PC-9 (cell line): ENCODE results near the gene ZNF169. TPM values are rescaled to one million over a fixed set of nuclear protein-coding genes. Genes with fewer than 3 reads are reported as not detected.

Experiments
- Bru-seq: library from RNA; stranded (reverse); fragments of 400-500 nt; gene quantifications from one replicate; lab custom pipeline; 2021; lab: Mats Ljungman, UMichigan
- BruChase-seq, 2 experiments: library from RNA; stranded (reverse); fragments of 400-500 nt; gene quantifications; one replicate each; lab custom pipeline; 2021; lab: Mats Ljungman, UMichigan
- BruUV-seq: library from RNA; stranded (reverse); fragments of 400-500 nt; replicated peaks from 2 replicates; lab custom pipeline; 2021; lab: Mats Ljungman, UMichigan
- CTCF ChIA-PET: fragments of 300-600 bp; sonication (Branson Sonifier 250); formaldehyde crosslinking; loops from one replicate; lab custom pipeline; 2022; ENCODE audit warnings: antibody characterized with exemption; lab: Charles Lee
- POLR2A ChIA-PET: fragments of 300-600 bp; sonication (Branson Sonifier 250); formaldehyde crosslinking; loops from one replicate; lab custom pipeline; 2022; ENCODE audit warnings: antibody characterized with exemption; ENCODE audit not compliant: unreplicated experiment; lab: Charles Lee
- DNase-seq, 2 experiments: peaks; one replicate each; pipeline versions ENCODE4 v3.0.0 to v3.0.0-alpha.2; 2015 to 2022; ENCODE audit warnings: mixed read lengths in 1 of 2
- H2AFZ ChIP-seq: fragments of 200-600 bp; sonication (generic); 2 replicates; pipeline ENCODE4 v1.8.1; 2017; ENCODE audit warnings: antibody characterized with exemption
- H3F3A ChIP-seq: fragments of 200-600 bp; sonication (generic); 2 replicates; pipeline ENCODE4 v1.8.1; 2017; ENCODE audit warnings: antibody characterized with exemption, mild to moderate bottlenecking, low read depth; ENCODE audit not compliant: insufficient read depth
- H3K27ac ChIP-seq: fragments of 200-600 bp; sonication (generic); 2 replicates; pipeline ENCODE4 v1.6.1; 2016; ENCODE audit warnings: mixed run types
- H3K27me3 ChIP-seq: fragments of 200-600 bp; sonication (generic); 2 replicates; pipeline ENCODE4 v1.6.1; 2016; ENCODE audit warnings: low read depth, mixed run types; ENCODE audit not compliant: insufficient read depth
- H3K36me3 ChIP-seq: fragments of 200-600 bp; sonication (generic); 2 replicates; pipeline ENCODE4 v1.6.1; 2016; ENCODE audit warnings: low read depth, mixed run types
- H3K4me1 ChIP-seq: fragments of 200-600 bp; sonication (generic); replicated peaks from 2 replicates; pipeline ENCODE4 v1.6.1; 2016; ENCODE audit warnings: mixed run types; ENCODE audit not compliant: insufficient read depth
- H3K4me2 ChIP-seq: fragments of 200-600 bp; sonication (generic); 2 replicates; pipeline ENCODE4 v1.6.1; 2017; ENCODE audit warnings: mixed run types
- H3K4me3 ChIP-seq: fragments of 200-600 bp; sonication (generic); 2 replicates; pipeline ENCODE4 v1.6.1; 2016; ENCODE audit warnings: mixed run types
- H3K79me2 ChIP-seq: fragments of 200-600 bp; sonication (generic); 2 replicates; pipeline ENCODE4 v1.6.1; 2017; ENCODE audit warnings: low read depth, mixed run types
- H3K9me2 ChIP-seq: fragments of 200-600 bp; sonication (generic); 2 replicates; pipeline ENCODE4 v1.8.1; 2017; ENCODE audit warnings: mild to moderate bottlenecking; ENCODE audit not compliant: insufficient read depth
- H3K9me3 ChIP-seq: fragments of 200-600 bp; sonication (generic); 2 replicates; pipeline ENCODE4 v1.8.1; 2016; ENCODE audit warnings: low read depth; ENCODE audit not compliant: insufficient read depth
- H4K20me1 ChIP-seq: fragments of 200-600 bp; sonication (generic); 2 replicates; pipeline ENCODE4 v1.8.1; 2017; ENCODE audit not compliant: insufficient read depth
- CTCF ChIP-seq: fragments of 200-600 bp; sonication (generic); conservative IDR thresholded peaks from 2 replicates; pipeline ENCODE4 v1.6.1; 2017; ENCODE audit warnings: mixed run types, antibody characterized with exemption, mild to moderate bottlenecking, moderate library complexity
- EZH2 ChIP-seq: fragments of 200-600 bp; sonication (generic); IDR thresholded peaks from 2 replicates; pipeline ENCODE4 v1.8.0; 2017; ENCODE audit warnings: antibody characterized with exemption, low read depth
- intact Hi-C: fragments of 100-400 bp; cut with micrococcal nuclease; formaldehyde crosslinking; loops from one replicate; pipeline ENCODE4 v1.10.0; 2022; ENCODE audit not compliant: unreplicated experiment
- long read RNA-seq: library from polyadenylated mRNA; stranded (forward); transcript quantifications from one replicate; pipeline ENCODE4 v2.0.0, GENCODE V29; 2022
- total RNA-seq: library from RNA; stranded (reverse); gene quantifications from 2 replicates; pipeline ENCODE4 v1.2.3, GENCODE V29; 2021

Gene ZNF169
- 8.5 and 11.3 TPM in 2 replicates for total RNA-seq
- percentile 70 among the genes with signal in this experiment for Bru-seq, nascent RNA
- BruChase-seq, experiment 1, labeled RNA remaining after a 2-hour chase, result percentile 69 among the genes with signal in this experiment
- percentile 46 among the genes with signal in this experiment for BruChase-seq, experiment 2, labeled RNA remaining after a 6-hour chase
- long read RNA-seq, partial matches to known transcripts, result 1 of 8 reads
- long read RNA-seq, other reads (novel, unspliced or antisense), result 6 of 8 reads

GRCh38 chr9:94259077-94259862 is at the start of gene ZNF169:
ZNF169 (plus strand) TSS chr9:94259298; CDS start chr9:94278813, 19,515 bp downstream.
- Histone ChIP-seq H3K9me2 (no peaks in the 10 kb centered on the region), H3K4me3 (peak within 1 kb of the TSS; percentile 79), H3K4me2 (peak within 1 kb of the TSS; percentile 79), H3K27me3 (no peaks in the 10 kb centered on the region), H3K79me2 (peaks cover 23% of the 10 kb centered on the region), H2AFZ (peak within 1 kb of the TSS; percentile 97), H3K27ac (peak within 1 kb of the TSS; percentile 31; the same call in 1 of the 2 replicates), H4K20me1 (no peaks in the 10 kb centered on the region; the same call in 1 of the 2 replicates), H3F3A (no peaks in the 10 kb centered on the region), H3K4me1 (peaks cover 7% of the 10 kb centered on the region), H3K9me3 (no peaks in the 10 kb centered on the region), H3K36me3 (no peaks in the 10 kb centered on the region)
- ChIA-PET POLR2A (interaction anchor here (0.6 to 0.7 kb wide), 2 partner anchors 111 to 451 kb away, joined by 3 to 4 read pairs; no protein-coding TSS in a partner anchor), CTCF (no interaction called here)
- BruUV-seq, result TSS peak; percentile 83
- TF ChIP-seq EZH2 (no peak), CTCF (no peak)
- intact Hi-C loops, result no loop called here
- peak; percentile 83 to 91 for DNase-seq

- ChIA-PET CTCF (interaction anchor here (0.6 kb wide), 1 partner anchor 198 kb away, joined by 3 read pairs; no protein-coding TSS in a partner anchor), POLR2A (no interaction called here)
- Histone ChIP-seq H2AFZ (no peak overlapping the region), H4K20me1 (no peaks in the 10 kb centered on the region), H3K79me2 (no peaks in the 10 kb centered on the region), H3K4me1 (no peaks in the 10 kb centered on the region), H3K9me3 (no peaks in the 10 kb centered on the region), H3F3A (no peaks in the 10 kb centered on the region), H3K27me3 (no peaks in the 10 kb centered on the region), H3K9me2 (no peaks in the 10 kb centered on the region), H3K4me2 (no peak overlapping the region), H3K36me3 (no peaks in the 10 kb centered on the region), H3K4me3 (no peak overlapping the region), H3K27ac (no peak overlapping the region)
- intact Hi-C loops, result no loop called here
- TF ChIP-seq EZH2, result no peak
- TF ChIP-seq CTCF, result no peak
- no TSS peak for BruUV-seq
- DNase-seq, result no peak
Measured at GRCh38 chr9:94210616-94211603, 48.2 kb upstream of the ZNF169 start.
